Dendritic cell treated with granulocyte-macrophage colony-stimulating factor and Interleukin-4, amounts not matched to agents 40 ng/mL and 50 ng/mL, for 4 days (primary cell): Measurements from ENCODE around the gene CSF1R.

Experiments used
- H3K27ac Mint-ChIP-seq: one replicate; pipeline ENCODE4 v1.8.0; 2022; ENCODE audit warnings: mild to moderate bottlenecking, mixed read lengths
- H3K27me3 Mint-ChIP-seq: one replicate; pipeline ENCODE4 v1.8.0; 2022; ENCODE audit warnings: mild to moderate bottlenecking, mixed read lengths
- H3K36me3 Mint-ChIP-seq: one replicate; pipeline ENCODE4 v1.8.0; 2022; ENCODE audit warnings: low read depth, mixed read lengths
- H3K4me1 Mint-ChIP-seq: one replicate; pipeline ENCODE4 v1.8.0; 2022; ENCODE audit warnings: low read depth, mixed read lengths
- H3K4me3 Mint-ChIP-seq: one replicate; pipeline ENCODE4 v1.8.0; 2022; ENCODE audit warnings: mild to moderate bottlenecking, moderate library complexity, mixed read lengths
- H3K9me3 Mint-ChIP-seq: one replicate; pipeline ENCODE4 v1.8.0; 2022; ENCODE audit warnings: mixed read lengths
- intact Hi-C: fragments of 100-400 bp; cut with micrococcal nuclease; formaldehyde crosslinking; loops from one replicate; pipeline ENCODE4 v1.15.0; 2022

Gene CSF1R

GRCh38 chr5:150125334-150125733 lies 39.0 kb upstream of the CSF1R start:
- no peaks in the 10 kb centered on the region for H3K36me3 Mint-ChIP-seq
- intact Hi-C loops = no loop called here
- peak overlapping the region; percentile 73 for H3K27ac Mint-ChIP-seq
- H3K9me3 Mint-ChIP-seq = no peaks in the 10 kb centered on the region
- no peaks in the 10 kb centered on the region for H3K27me3 Mint-ChIP-seq
- H3K4me3 Mint-ChIP-seq = no peak overlapping the region
- H3K4me1 Mint-ChIP-seq = peaks cover 55% of the 10 kb centered on the region

DNA sequence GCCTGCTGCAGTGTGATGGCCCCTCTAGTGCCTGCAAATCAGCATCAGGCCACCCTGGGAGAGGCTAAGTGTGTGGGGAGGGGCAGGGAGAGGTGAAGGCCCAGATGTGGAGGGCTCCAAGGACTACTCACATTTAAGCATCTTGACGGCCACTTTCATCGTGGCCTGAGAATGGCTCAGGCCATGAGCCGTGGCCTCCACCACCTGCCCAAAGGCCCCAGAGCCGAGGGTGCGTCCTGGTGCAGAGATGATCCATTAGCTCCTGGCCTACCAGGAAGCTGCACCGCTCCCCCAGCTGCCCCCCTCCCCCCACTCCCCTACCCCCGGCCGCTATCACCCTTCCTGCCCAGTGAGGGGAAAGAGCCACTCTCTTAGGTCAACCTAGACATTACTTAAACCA lies 38.2 kb upstream of the CSF1R start:
- no peaks in the 10 kb centered on the region for H3K27me3 Mint-ChIP-seq
- H3K4me3 Mint-ChIP-seq = no peak overlapping the region
- peaks cover 53% of the 10 kb centered on the region for H3K4me1 Mint-ChIP-seq
- H3K36me3 Mint-ChIP-seq = no peaks in the 10 kb centered on the region
- intact Hi-C loops = loop anchor here (5.0 kb wide), 2 partner anchors 42 to 122 kb away; partner anchors contain the start of genes HMGXB3 and TIGD6
- H3K9me3 Mint-ChIP-seq = no peaks in the 10 kb centered on the region
- peak overlapping the region; percentile 73 for H3K27ac Mint-ChIP-seq

GRCh38 chr5:150124111-150124557 lies 37.8 kb upstream of the CSF1R start:
- Mint-ChIP-seq H3K4me3 (no peak overlapping the region), H3K27me3 (no peaks in the 10 kb centered on the region), H3K36me3 (no peaks in the 10 kb centered on the region), H3K27ac (peak overlapping the region; percentile 73), H3K4me1 (peaks cover 57% of the 10 kb centered on the region), H3K9me3 (no peaks in the 10 kb centered on the region)
- intact Hi-C loops = loop anchor here (5.0 kb wide), 2 partner anchors 42 to 122 kb away; partner anchors contain the start of genes HMGXB3 and TIGD6

DNA sequence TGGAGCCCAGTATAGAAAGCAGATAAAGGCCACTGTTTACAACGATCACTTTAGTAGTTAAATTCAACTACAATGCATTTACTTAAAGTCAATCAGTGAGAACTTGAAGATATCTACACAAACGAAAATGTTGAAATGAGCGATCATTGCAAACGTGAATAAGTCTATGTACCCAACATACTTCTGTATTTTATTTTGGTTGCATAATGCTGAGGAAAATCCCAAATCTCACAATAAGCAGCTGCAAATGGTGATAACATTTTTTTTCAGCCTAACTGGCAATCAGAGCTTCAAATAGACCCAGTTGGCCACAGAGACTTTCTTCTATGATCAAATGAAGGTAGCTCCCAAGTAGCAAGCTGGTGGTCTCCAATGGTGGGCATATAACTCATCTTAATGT lies 37.2 kb upstream of the CSF1R start:
- no peaks in the 10 kb centered on the region for H3K27me3 Mint-ChIP-seq
- no peak overlapping the region for H3K4me3 Mint-ChIP-seq
- H3K36me3 Mint-ChIP-seq = no peaks in the 10 kb centered on the region
- intact Hi-C loops = loop anchor here (5.0 kb wide), 2 partner anchors 41 to 121 kb away; partner anchors contain the start of genes HMGXB3 and TIGD6
- H3K4me1 Mint-ChIP-seq = peaks cover 61% of the 10 kb centered on the region
- peak overlapping the region; percentile 73 for H3K27ac Mint-ChIP-seq
- H3K9me3 Mint-ChIP-seq = no peaks in the 10 kb centered on the region

GRCh38 chr5:150122536-150123481 lies 36.5 kb upstream of the CSF1R start:
- Mint-ChIP-seq H3K4me3 (no peak overlapping the region), H3K27ac (peak overlapping the region; percentile 60), H3K36me3 (no peaks in the 10 kb centered on the region), H3K27me3 (no peaks in the 10 kb centered on the region), H3K4me1 (peaks cover 60% of the 10 kb centered on the region), H3K9me3 (no peaks in the 10 kb centered on the region)
- intact Hi-C loops = loop anchor here (5.0 kb wide), 2 partner anchors 41 to 121 kb away; partner anchors contain the start of genes HMGXB3 and TIGD6

- intact Hi-C loops = loop anchor here (5.0 kb wide), 2 partner anchors 40 to 120 kb away; partner anchors contain the start of genes HMGXB3 and TIGD6
- Mint-ChIP-seq H3K4me3 (no peak overlapping the region), H3K4me1 (peaks cover 62% of the 10 kb centered on the region), H3K27me3 (no peaks in the 10 kb centered on the region), H3K27ac (peak overlapping the region; percentile 60), H3K36me3 (no peaks in the 10 kb centered on the region), H3K9me3 (no peaks in the 10 kb centered on the region)
Observed at GRCh38 chr5:150122158-150122510, 35.8 kb upstream of the CSF1R start.

DNA sequence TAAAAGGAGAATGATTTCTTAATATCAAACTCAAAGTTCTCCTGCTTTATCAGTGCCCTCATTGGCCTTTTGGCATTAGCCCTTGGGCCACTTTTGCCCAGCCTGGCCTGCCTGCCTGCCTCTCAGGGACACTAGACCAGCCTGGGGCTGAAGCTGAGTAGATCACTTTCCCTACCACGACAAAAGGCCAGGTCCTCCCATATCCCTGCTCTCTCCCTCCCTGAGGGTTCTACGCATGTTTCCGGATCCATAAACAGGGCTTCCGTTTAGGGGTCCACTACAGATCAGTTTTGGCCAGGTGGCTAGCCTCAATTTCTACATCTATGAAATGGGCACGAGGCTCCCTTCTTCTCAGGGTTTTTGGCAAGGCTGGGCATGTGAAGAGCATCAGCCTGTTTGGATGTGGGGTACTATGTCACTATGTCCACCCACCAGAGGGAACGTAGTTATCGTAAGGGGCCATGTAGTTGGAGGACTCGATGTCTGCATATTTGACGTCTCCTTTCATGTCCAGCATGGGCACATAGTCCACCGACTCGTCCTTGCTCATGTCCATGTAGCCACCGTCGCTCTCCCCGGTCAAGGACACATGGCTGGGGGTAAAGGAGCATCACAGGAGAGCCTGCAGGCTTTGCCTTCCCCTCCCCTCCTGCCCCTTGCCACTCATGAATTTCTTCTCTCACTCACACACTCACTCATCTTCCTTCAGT lies 35.2 kb upstream of the CSF1R start:
- no peaks in the 10 kb centered on the region for H3K27me3 Mint-ChIP-seq
- no peak overlapping the region for H3K4me3 Mint-ChIP-seq
- peak overlapping the region; percentile 60 for H3K27ac Mint-ChIP-seq
- no peaks in the 10 kb centered on the region for H3K36me3 Mint-ChIP-seq
- H3K9me3 Mint-ChIP-seq = no peaks in the 10 kb centered on the region
- H3K4me1 Mint-ChIP-seq = peaks cover 67% of the 10 kb centered on the region
- intact Hi-C loops = loop anchor here (5.0 kb wide), 2 partner anchors 39 to 119 kb away; partner anchors contain the start of genes HMGXB3 and TIGD6

- Mint-ChIP-seq H3K36me3 (no peaks in the 10 kb centered on the region), H3K4me1 (peaks cover 68% of the 10 kb centered on the region), H3K27me3 (no peaks in the 10 kb centered on the region), H3K4me3 (no peak overlapping the region), H3K9me3 (no peaks in the 10 kb centered on the region), H3K27ac (peak overlapping the region; percentile 60)
- intact Hi-C loops = loop anchor here (5.0 kb wide), 2 partner anchors 39 to 119 kb away; partner anchors contain the start of genes HMGXB3 and TIGD6
Observed at GRCh38 chr5:150120617-150121447, 34.5 kb upstream of the CSF1R start.

DNA sequence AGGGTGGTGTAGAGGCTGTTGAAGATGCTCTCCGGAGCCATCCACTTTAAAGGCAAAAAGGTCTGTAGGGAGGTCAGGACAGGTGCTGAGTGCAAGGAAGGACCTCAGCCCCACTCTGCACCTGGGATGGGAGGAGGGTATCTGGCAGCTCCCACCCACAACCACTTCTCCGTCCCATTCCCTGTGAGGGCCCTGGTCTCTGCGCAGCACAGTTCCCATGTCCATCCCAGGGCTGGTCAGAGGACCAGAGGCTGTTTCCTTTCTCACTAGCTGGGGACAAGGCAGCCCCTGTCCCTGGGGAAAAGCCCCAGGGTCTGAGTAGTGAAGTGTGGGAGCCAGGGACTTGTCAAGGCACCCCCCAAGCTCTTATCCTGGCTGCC lies 33.7 kb upstream of the CSF1R start:
- peaks cover 3% of the 10 kb centered on the region for H3K27me3 Mint-ChIP-seq
- no peak overlapping the region for H3K4me3 Mint-ChIP-seq
- H3K9me3 Mint-ChIP-seq = no peaks in the 10 kb centered on the region
- intact Hi-C loops = loop anchor here (5.0 kb wide), 2 partner anchors 38 to 118 kb away; partner anchors contain the start of genes HMGXB3 and TIGD6
- no peak overlapping the region for H3K27ac Mint-ChIP-seq
- H3K4me1 Mint-ChIP-seq = peaks cover 73% of the 10 kb centered on the region
- no peaks in the 10 kb centered on the region for H3K36me3 Mint-ChIP-seq

GRCh38 chr5:150119421-150120061 lies 33.2 kb upstream of the CSF1R start:
- H3K27me3 Mint-ChIP-seq = peaks cover 3% of the 10 kb centered on the region
- H3K9me3 Mint-ChIP-seq = no peaks in the 10 kb centered on the region
- H3K36me3 Mint-ChIP-seq = no peaks in the 10 kb centered on the region
- no peak overlapping the region for H3K27ac Mint-ChIP-seq
- H3K4me3 Mint-ChIP-seq = no peak overlapping the region
- intact Hi-C loops = loop anchor here (5.0 kb wide), 3 partner anchors 37 to 117 kb away; partner anchors contain the start of genes HMGXB3 and TIGD6
- H3K4me1 Mint-ChIP-seq = peaks cover 71% of the 10 kb centered on the region

GRCh38 chr5:150118561-150119229 lies 32.3 kb upstream of the CSF1R start:
- peaks cover 3% of the 10 kb centered on the region for H3K27me3 Mint-ChIP-seq
- H3K36me3 Mint-ChIP-seq = no peaks in the 10 kb centered on the region
- H3K4me3 Mint-ChIP-seq = no peak overlapping the region
- H3K4me1 Mint-ChIP-seq = peaks cover 64% of the 10 kb centered on the region
- intact Hi-C loops = loop anchor here (5.0 kb wide), 1 partner anchor 66 kb away; no protein-coding TSS in a partner anchor
- peak overlapping the region; percentile 32 for H3K27ac Mint-ChIP-seq
- H3K9me3 Mint-ChIP-seq = no peaks in the 10 kb centered on the region

DNA sequence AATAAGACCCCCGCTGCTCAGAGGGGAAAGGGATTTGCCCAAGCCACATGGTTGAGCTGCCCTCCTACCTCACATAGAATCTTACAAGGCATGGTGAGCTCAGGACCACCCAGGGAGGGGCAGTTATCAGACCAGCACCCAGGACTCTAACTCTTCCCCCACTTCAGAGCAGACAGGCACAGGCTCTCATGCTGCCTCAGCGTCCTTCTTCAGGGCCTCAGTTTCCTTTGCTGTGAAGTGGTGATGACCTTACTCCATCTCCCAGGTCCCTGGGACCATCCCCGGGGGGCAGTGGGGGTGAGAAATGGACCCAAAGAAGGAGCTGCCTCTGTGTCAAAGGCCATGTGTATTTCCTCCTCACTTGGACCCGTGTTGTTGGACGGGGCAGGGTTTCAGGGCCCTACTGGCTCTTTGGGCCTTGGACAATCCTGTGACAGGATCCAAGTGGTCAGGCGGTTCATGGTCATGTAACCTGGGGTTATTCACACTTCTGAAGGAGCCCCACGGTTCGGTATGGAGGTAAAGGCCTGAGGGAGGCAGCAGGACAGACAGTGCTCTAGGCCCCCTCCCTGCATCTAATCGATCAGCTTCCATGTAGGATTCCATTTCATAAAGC lies 31.7 kb upstream of the CSF1R start:
- Mint-ChIP-seq H3K27me3 (peaks cover 3% of the 10 kb centered on the region), H3K27ac (peak overlapping the region; percentile 32), H3K9me3 (no peaks in the 10 kb centered on the region), H3K36me3 (no peaks in the 10 kb centered on the region), H3K4me3 (no peak overlapping the region), H3K4me1 (peaks cover 66% of the 10 kb centered on the region)
- intact Hi-C loops = loop anchor here (5.0 kb wide), 1 partner anchor 66 kb away; no protein-coding TSS in a partner anchor
